Adrenal gland (tissue), 5 donors: ENCODE measurements around the gene RBM28.

Experiments used
- CTCF ChIP-seq, 6 experiments: fragments of 450-650 bp in 4 of 6; fragments of 200-600 bp in 2 of 6; sonication (generic) in 1 of 6; IDR thresholded peaks; 1 replicate in 5 of 6; 2 replicates in 1 of 6; pipeline versions ENCODE4 v1.5.1 to v1.8.0; 2016 to 2021; ENCODE audit warnings: antibody characterized with exemption in 6 of 6, mild to moderate bottlenecking in 2 of 6, moderate library complexity in 1 of 6
- POLR2A ChIP-seq, 2 donors: fragments of 450-650 bp; IDR thresholded peaks; one replicate each; pipeline ENCODE4 v1.6.1; 2017; ENCODE audit warnings: antibody characterized with exemption in 2 of 2, mild to moderate bottlenecking in 2 of 2, moderate library complexity in 1 of 2
- donor health status: DM: no; HTN: no; CAD: no.

GRCh38 chr7:128353189-128353588 is 9.5 kb upstream of the RBM28 start:
- TF ChIP-seq CTCF (IDR thresholded peaks at IDR 0.05) (no peak), POLR2A (IDR thresholded peaks at IDR 0.05) (no peak)
